Retinal pigment epithelial cell (primary cell): Measurements from ENCODE around the gene TRAPPC12.

Experiments
- DNase-seq: peaks from one replicate; pipeline ENCODE4 v3.0.0-alpha.2; 2010; ENCODE audit warnings: low read depth
- H3K4me3 ChIP-seq: 2 replicates; pipeline ENCODE4 v1.5.1; 2011; ENCODE audit warnings: mild to moderate bottlenecking, low read length, control low read depth, moderate library complexity
- TF ChIP-seq, protein P1 (sequence below): conservative IDR thresholded peaks from 2 replicates; pipeline ENCODE4 v1.5.1; 2011; ENCODE audit warnings: low read depth, low read length, control low read depth, inconsistent platforms

TRAPPC12 gene

DNA sequence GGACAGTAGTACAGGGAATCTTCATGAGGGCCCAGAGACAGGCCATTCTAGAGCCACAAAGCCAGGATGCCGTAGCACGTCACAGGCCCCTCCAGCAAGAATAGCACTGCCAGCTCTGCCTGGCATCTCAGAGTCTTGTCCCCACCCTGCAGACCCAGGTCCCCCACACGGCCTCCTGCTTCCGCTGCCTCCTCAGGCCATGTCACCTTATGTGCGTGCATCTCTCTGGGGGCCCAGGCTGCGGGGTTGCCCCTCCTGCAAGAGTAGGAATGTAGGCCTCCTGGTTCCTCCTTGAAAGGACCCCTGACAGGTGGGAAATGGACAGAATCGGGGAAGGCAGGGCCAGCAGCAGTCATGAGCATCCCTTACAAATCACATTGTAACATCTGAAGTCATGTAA lies 90.0 kb downstream of the TRAPPC12 start:
- no peak overlapping the region for H3K4me3 ChIP-seq
- DNase-seq: no peak

DNA sequence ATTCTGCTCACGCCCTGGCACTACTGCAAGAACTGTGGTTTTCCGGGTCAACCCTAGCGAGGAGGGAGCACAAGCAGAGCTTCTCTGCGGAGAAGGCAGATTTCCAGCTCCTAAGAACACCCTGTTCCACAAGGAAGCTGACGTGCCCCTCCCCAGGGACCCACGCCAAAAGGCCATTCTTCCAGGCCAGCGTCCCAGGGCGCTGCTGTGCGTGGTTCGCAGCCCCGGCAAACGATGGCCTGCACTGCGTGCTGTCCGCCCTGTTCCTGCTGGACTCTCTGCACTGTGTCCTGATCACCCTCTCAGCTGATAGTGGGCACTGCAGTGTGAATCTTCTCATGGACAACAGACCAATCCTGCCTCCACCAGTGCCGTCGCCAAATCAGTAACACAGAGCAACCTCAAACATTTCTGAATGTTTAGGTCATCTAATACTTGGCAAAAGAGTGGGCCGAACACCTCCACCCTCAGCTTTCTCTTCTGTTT lies 90.7 kb downstream of the TRAPPC12 start:
- DNase-seq: no peak
- TF ChIP-seq, protein P1, sequence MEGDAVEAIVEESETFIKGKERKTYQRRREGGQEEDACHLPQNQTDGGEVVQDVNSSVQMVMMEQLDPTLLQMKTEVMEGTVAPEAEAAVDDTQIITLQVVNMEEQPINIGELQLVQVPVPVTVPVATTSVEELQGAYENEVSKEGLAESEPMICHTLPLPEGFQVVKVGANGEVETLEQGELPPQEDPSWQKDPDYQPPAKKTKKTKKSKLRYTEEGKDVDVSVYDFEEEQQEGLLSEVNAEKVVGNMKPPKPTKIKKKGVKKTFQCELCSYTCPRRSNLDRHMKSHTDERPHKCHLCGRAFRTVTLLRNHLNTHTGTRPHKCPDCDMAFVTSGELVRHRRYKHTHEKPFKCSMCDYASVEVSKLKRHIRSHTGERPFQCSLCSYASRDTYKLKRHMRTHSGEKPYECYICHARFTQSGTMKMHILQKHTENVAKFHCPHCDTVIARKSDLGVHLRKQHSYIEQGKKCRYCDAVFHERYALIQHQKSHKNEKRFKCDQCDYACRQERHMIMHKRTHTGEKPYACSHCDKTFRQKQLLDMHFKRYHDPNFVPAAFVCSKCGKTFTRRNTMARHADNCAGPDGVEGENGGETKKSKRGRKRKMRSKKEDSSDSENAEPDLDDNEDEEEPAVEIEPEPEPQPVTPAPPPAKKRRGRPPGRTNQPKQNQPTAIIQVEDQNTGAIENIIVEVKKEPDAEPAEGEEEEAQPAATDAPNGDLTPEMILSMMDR: no peak
- no peak overlapping the region for H3K4me3 ChIP-seq

More for the DNA sequence above, 90.0 kb downstream of the TRAPPC12 start:
- TF ChIP-seq, protein P1: no peak

DNA sequence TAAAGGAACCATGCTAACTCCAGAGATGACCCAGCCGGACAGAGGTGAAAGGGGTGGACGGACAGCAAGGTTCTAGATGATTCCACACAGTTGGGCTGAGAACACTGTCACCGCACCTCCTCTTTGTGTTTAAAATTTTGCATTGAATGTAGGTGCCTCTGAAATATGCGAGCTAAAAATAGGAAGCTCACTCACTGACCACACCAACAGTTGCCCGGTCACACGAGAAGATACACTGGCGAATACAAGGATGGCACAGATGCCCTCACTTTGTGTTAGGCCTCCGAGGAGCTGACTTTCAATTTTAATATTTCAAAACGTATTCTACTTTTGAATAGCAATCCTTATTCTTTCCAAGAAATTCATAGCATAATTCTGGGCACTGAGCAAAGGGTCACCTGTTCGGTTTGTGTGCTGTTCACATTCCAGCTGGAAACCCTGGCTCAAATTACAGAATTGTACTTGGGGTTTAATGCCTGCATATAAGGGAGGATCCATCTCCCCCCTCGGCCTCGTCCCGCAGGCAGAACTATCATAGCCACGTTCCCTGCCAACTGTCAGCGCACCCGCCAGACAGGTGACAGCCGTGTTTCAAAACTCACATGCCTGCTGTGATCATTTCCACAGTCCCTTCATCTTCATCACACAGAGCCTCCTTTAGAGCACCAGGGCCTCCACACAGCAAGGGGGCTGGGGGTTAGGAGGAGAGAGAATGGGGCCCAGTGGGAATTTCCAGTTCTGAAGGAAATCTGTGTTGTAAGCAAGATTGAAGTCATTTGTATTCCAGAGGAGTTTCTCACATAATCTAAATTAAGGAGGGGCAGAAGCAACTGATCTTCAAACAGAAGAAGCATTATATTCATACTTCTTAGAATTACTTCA lies 91.6 kb downstream of the TRAPPC12 start:
- H3K4me3 ChIP-seq: no peak overlapping the region
- TF ChIP-seq, protein P1: no peak
- no peak for DNase-seq

DNA sequence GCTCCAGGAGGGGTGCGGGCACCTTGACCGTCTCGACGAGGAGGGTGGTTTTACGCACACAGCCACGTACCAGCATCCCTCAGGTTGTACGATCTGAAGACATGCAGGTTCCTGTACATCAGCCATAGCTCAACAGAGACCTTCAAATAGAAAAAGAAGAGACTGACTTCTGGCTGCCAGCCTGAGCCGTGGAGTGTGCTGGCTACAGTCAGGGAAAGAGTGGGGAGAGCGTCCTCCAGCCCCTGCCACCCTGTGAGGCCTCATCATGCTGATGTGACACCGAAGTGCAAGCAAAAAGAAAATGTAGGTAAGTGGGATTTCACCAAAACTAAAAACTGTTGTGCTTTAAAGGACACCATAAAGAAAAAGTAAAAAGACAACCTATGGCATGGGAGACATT lies 92.8 kb downstream of the TRAPPC12 start:
- H3K4me3 ChIP-seq: no peak overlapping the region
- TF ChIP-seq, protein P1: no peak
- DNase-seq: no peak

GRCh38 chr2:3472966-3473365 lies 93.5 kb downstream of the TRAPPC12 start:
- no peak overlapping the region for H3K4me3 ChIP-seq
- TF ChIP-seq, protein P1: no peak
- DNase-seq: no peak

GRCh38 chr2:3475771-3476170 lies 96.3 kb downstream of the TRAPPC12 start:
- no peak for DNase-seq
- TF ChIP-seq, protein P1: no peak
- H3K4me3 ChIP-seq: no peak overlapping the region
